HAP-1 (cell line): ENCODE data around the gene TBL1Y.
"Not testable (repeated sequence)": the region's sequence is repeated elsewhere in the genome, so short reads cannot be mapped to it uniquely, and the experiment has no call there.

Source experiments
- DNase-seq, 2 experiments: peaks; one replicate each; pipeline ENCODE4 v3.0.0-alpha.2; 2016 to 2020; ENCODE audit warnings: low spot score in 2 of 2
- H3K27me3 ChIP-seq: fragments of 250-450 bp; sonication (Bioruptor Pico); 2 replicates; pipeline ENCODE4 v1.5.1; 2020; ENCODE audit warnings: low read depth, mild to moderate bottlenecking, moderate library complexity
- H3K36me3 ChIP-seq: fragments of 250-450 bp; sonication (Bioruptor Pico); replicated peaks from 2 replicates; pipeline ENCODE4 v1.5.1; 2020; ENCODE audit warnings: mild to moderate bottlenecking
- H3K4me1 ChIP-seq: fragments of 250-450 bp; sonication (Bioruptor Pico); 2 replicates; pipeline ENCODE4 v1.5.1; 2020; ENCODE audit warnings: mild to moderate bottlenecking
- H3K4me3 ChIP-seq: fragments of 250-450 bp; sonication (Bioruptor Pico); 2 replicates; pipeline ENCODE4 v1.5.1; 2020; ENCODE audit warnings: mild to moderate bottlenecking, moderate library complexity
- H3K9me3 ChIP-seq: fragments of 250-450 bp; sonication (Bioruptor Pico); 2 replicates; pipeline ENCODE4 v1.5.1; 2020; ENCODE audit warnings: mild to moderate bottlenecking, moderate library complexity
- in situ Hi-C: fragments of 300-500 bp; cut with MboI; formaldehyde crosslinking; loops from 3 replicates; pipeline ENCODE4 v1.14.3; 2020; ENCODE audit warnings: low sequenced_read_pairs, inconsistent platforms, mixed read lengths

The TBL1Y gene

GRCh38 chrY:6995987-6996386 lies 85.5 kb downstream of the TBL1Y start:
- H3K27me3 ChIP-seq = no peaks in the 10 kb centered on the region
- no peaks in the 10 kb centered on the region for H3K36me3 ChIP-seq
- DNase-seq = no peak
- H3K9me3 ChIP-seq = no peaks in the 10 kb centered on the region
- no peak overlapping the region for H3K4me3 ChIP-seq
- in situ Hi-C loops = no loop called here
- no peaks in the 10 kb centered on the region for H3K4me1 ChIP-seq

- H3K36me3 ChIP-seq = no peaks in the 10 kb centered on the region
- in situ Hi-C loops = no loop called here
- no peak overlapping the region for H3K4me3 ChIP-seq
- H3K27me3 ChIP-seq = no peaks in the 10 kb centered on the region
- no peaks in the 10 kb centered on the region for H3K4me1 ChIP-seq
- no peak for DNase-seq
- no peaks in the 10 kb centered on the region for H3K9me3 ChIP-seq
Measured at GRCh38 chrY:6997503-6998066, 87.1 kb downstream of the TBL1Y start.

- in situ Hi-C loops = no loop called here
- no peak overlapping the region for H3K4me3 ChIP-seq
- no peaks in the 10 kb centered on the region for H3K36me3 ChIP-seq
- no peaks in the 10 kb centered on the region for H3K9me3 ChIP-seq
- no peaks in the 10 kb centered on the region for H3K27me3 ChIP-seq
- DNase-seq = no peak
- H3K4me1 ChIP-seq = no peaks in the 10 kb centered on the region
Measured at GRCh38 chrY:6999905-7000304, 89.4 kb downstream of the TBL1Y start.

GRCh38 chrY:7002581-7002980 lies 92.1 kb downstream of the TBL1Y start:
- Histone ChIP-seq H3K36me3 (no peaks in the 10 kb centered on the region), H3K4me3 (no peak overlapping the region), H3K4me1 (no peaks in the 10 kb centered on the region), H3K9me3 (no peaks in the 10 kb centered on the region), H3K27me3 (no peaks in the 10 kb centered on the region)
- no peak for DNase-seq
- in situ Hi-C loops = no loop called here

GRCh38 chrY:7007911-7008310 lies 97.4 kb downstream of the TBL1Y start:
- no peaks in the 10 kb centered on the region for H3K9me3 ChIP-seq
- in situ Hi-C loops = no loop called here
- DNase-seq = no peak
- no peak overlapping the region for H3K4me3 ChIP-seq
- H3K27me3 ChIP-seq = no peaks in the 10 kb centered on the region
- H3K4me1 ChIP-seq = no peaks in the 10 kb centered on the region
- no peaks in the 10 kb centered on the region for H3K36me3 ChIP-seq

- in situ Hi-C loops = no loop called here
- Histone ChIP-seq H3K4me3 (no peak overlapping the region), H3K4me1 (no peaks in the 10 kb centered on the region), H3K9me3 (no peaks in the 10 kb centered on the region), H3K36me3 (no peaks in the 10 kb centered on the region), H3K27me3 (no peaks in the 10 kb centered on the region)
- DNase-seq = no peak
Measured at GRCh38 chrY:7008578-7009355, 98.3 kb downstream of the TBL1Y start.

- in situ Hi-C loops = no loop called here
- no peaks in the 10 kb centered on the region for H3K9me3 ChIP-seq
- no peak for DNase-seq
Measured at GRCh38 chrY:7013051-7013450, 102.6 kb downstream of the TBL1Y start.

GRCh38 chrY:7016521-7016920 lies 106.0 kb downstream of the TBL1Y start:
- in situ Hi-C loops = no loop called here
- Histone ChIP-seq H3K4me3 (no peak overlapping the region), H3K9me3 (no peaks in the 10 kb centered on the region), H3K27me3 (no peaks in the 10 kb centered on the region), H3K36me3 (no peaks in the 10 kb centered on the region), H3K4me1 (no peaks in the 10 kb centered on the region)
- no peak for DNase-seq

More at GRCh38 chrY:7013051-7013450, 102.6 kb downstream of the TBL1Y start:
- Histone ChIP-seq H3K36me3 (no peaks in the 10 kb centered on the region), H3K27me3 (no peaks in the 10 kb centered on the region), H3K4me1 (no peaks in the 10 kb centered on the region), H3K4me3 (no peak overlapping the region)

- H3K27me3 ChIP-seq = no peaks in the 10 kb centered on the region
- in situ Hi-C loops = no loop called here
Measured at GRCh38 chrY:7017244-7018080, 107.0 kb downstream of the TBL1Y start.

GRCh38 chrY:7039037-7039436 lies 128.5 kb downstream of the TBL1Y start:
- in situ Hi-C loops = no loop called here
- DNase-seq = no peak
- no peaks in the 10 kb centered on the region for H3K4me1 ChIP-seq
- no peaks in the 10 kb centered on the region for H3K27me3 ChIP-seq
- H3K9me3 ChIP-seq = no peaks in the 10 kb centered on the region
- H3K4me3 ChIP-seq = no peak overlapping the region
- H3K36me3 ChIP-seq = no peaks in the 10 kb centered on the region

More at GRCh38 chrY:7017244-7018080, 107.0 kb downstream of the TBL1Y start:
- DNase-seq = no peak
- Histone ChIP-seq H3K4me1 (no peaks in the 10 kb centered on the region), H3K9me3 (no peaks in the 10 kb centered on the region), H3K36me3 (no peaks in the 10 kb centered on the region), H3K4me3 (no peak overlapping the region)

- H3K36me3 ChIP-seq = no peaks in the 10 kb centered on the region
- H3K9me3 ChIP-seq = no peaks in the 10 kb centered on the region
- in situ Hi-C loops = no loop called here
- H3K4me1 ChIP-seq = no peaks in the 10 kb centered on the region
- H3K27me3 ChIP-seq = no peaks in the 10 kb centered on the region
- DNase-seq = no peak
- no peak overlapping the region for H3K4me3 ChIP-seq
Measured at GRCh38 chrY:7040662-7041061, 130.2 kb downstream of the TBL1Y start.

- Histone ChIP-seq H3K4me3 (no peak overlapping the region), H3K27me3 (no peaks in the 10 kb centered on the region), H3K4me1 (no peaks in the 10 kb centered on the region), H3K36me3 (no peaks in the 10 kb centered on the region), H3K9me3 (no peaks in the 10 kb centered on the region)
- no peak for DNase-seq
- in situ Hi-C loops = no loop called here
Measured at GRCh38 chrY:7041983-7042382, 131.5 kb downstream of the TBL1Y start.

- H3K36me3 ChIP-seq, H3K4me1 ChIP-seq, DNase-seq, H3K4me3 ChIP-seq, in situ Hi-C loops, H3K27me3 ChIP-seq, H3K9me3 ChIP-seq: not testable (repeated sequence)
Measured at GRCh38 chrY:7052461-7052860, 142.0 kb downstream of the TBL1Y start.

- in situ Hi-C loops = no loop called here
- no peak overlapping the region for H3K4me3 ChIP-seq
- no peak for DNase-seq
Measured at GRCh38 chrY:7056886-7057285, 146.4 kb downstream of the TBL1Y start.

More at GRCh38 chrY:7056886-7057285, 146.4 kb downstream of the TBL1Y start:
- Histone ChIP-seq H3K4me1 (no peaks in the 10 kb centered on the region), H3K9me3 (no peaks in the 10 kb centered on the region), H3K36me3 (no peaks in the 10 kb centered on the region), H3K27me3 (no peaks in the 10 kb centered on the region)
